ENCODE results near the gene SYT14. TPM values are rescaled to one million over a fixed set of nuclear protein-coding genes. Genes with fewer than 3 reads are reported as not detected.

SYT14 gene
- total RNA-seq, 1 experiment from 2014 or later: 0.07 TPM

GRCh38 chr1:210132582-210132981 lies 194.6 kb downstream of the SYT14 start:
- H3K4me1 ChIP-seq (ENCODE audit: control insufficient read depth in 1 of 2, insufficient read depth in 2 of 2, low read length in 2 of 2): no peaks in the 10 kb centered on the region
- no peaks in the 10 kb centered on the region for H3K9me2 ChIP-seq (ENCODE audit: insufficient read depth)
- no peaks in the 10 kb centered on the region for H4K20me1 ChIP-seq (ENCODE audit: insufficient read depth)
- H2AFZ ChIP-seq (ENCODE audit: low read depth, low read length, poor library complexity, severe bottlenecking): no peak overlapping the region
- no TSS peak for BruUV-seq (replicated peaks)
- TF ChIP-seq ZBTB33 (IDR thresholded peaks at IDR 0.05; ENCODE audit: extremely low read depth, insufficient replicate concordance, low read length) (no peak), REST (IDR thresholded peaks at IDR 0.05; ENCODE audit: low read depth) (peak; percentile 86), FOSL1 (IDR thresholded peaks at IDR 0.05; ENCODE audit: low read depth) (no peak), RAD21 (IDR thresholded peaks at IDR 0.05; ENCODE audit: low read depth) (no peak), YY1 (IDR thresholded peaks at IDR 0.05; ENCODE audit: extremely low read depth, insufficient replicate concordance, low read depth, low read length) (no peak), ZNF274 (IDR thresholded peaks at IDR 0.05; ENCODE audit: low read depth, low read length) (no peak), JUND (IDR thresholded peaks at IDR 0.05) (no peak)
- TF ChIP-seq, protein P1, sequence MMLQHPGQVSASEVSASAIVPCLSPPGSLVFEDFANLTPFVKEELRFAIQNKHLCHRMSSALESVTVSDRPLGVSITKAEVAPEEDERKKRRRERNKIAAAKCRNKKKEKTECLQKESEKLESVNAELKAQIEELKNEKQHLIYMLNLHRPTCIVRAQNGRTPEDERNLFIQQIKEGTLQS (IDR thresholded peaks at IDR 0.05): no peak
- H3K4me2 ChIP-seq (ENCODE audit: low read length): no peak overlapping the region
- POLR2A ChIA-PET: no interaction called here
- no peaks in the 10 kb centered on the region for H3K9me3 ChIP-seq (ENCODE audit: control insufficient read depth in 1 of 2, insufficient read depth in 1 of 2, low read depth in 1 of 2, low read length in 2 of 2)
- DNase-seq (ENCODE audit: low read depth, low spot score) (no peak), ATAC-seq (no peak)
- H3K4me3 ChIP-seq (replicated peaks in 1 of 2; ENCODE audit: low read depth in 1 of 2, low read length in 2 of 2): no peak overlapping the region
- H3K79me2 ChIP-seq (ENCODE audit: insufficient read depth, low read length): no peaks in the 10 kb centered on the region
- RAD21 ChIA-PET (ENCODE audit: low non-redundant PET in 1 of 2, low total read pairs in 2 of 2, uncharacterized antibody in 2 of 2, unreplicated experiment in 2 of 2): interaction anchor here in 1 of 2 experiments (0.7 kb wide), 1 partner anchor 196 kb away, joined by 3 read pairs; the partner anchor contains the start of gene HHAT
- intact Hi-C loops (cut with micrococcal nuclease): loop anchor here (5.0 kb wide), 1 partner anchor 115 kb away; no protein-coding TSS in a partner anchor
- H3K36me3 ChIP-seq (ENCODE audit: control insufficient read depth in 1 of 2, insufficient read depth in 2 of 2, low read length in 2 of 2): no peaks in the 10 kb centered on the region
- no peak overlapping the region for H3K27ac ChIP-seq (ENCODE audit: low read depth, low read length)
- H3K9ac ChIP-seq (ENCODE audit: low read length): no peak overlapping the region
- peaks cover 31% of the 10 kb centered on the region for H3K27me3 ChIP-seq (ENCODE audit: insufficient read depth, low read length)
- CTCF ChIA-PET: interaction anchor here (2.6 kb wide), 1 partner anchor 10 kb away, joined by 6 read pairs; no protein-coding TSS in a partner anchor

Data from HCT116 (cell line).